ENCODE data around the gene EVPL. TPM values are rescaled to one million over a fixed set of nuclear protein-coding genes. Genes with fewer than 3 reads are reported as not detected.

The EVPL gene
- total and polyA plus RNA-seq, 2 of the 13 experiments (the other 11 are each of a cell fraction or from before 2014, with no cell fraction given), result 2.1 to 8.2 TPM

DNA sequence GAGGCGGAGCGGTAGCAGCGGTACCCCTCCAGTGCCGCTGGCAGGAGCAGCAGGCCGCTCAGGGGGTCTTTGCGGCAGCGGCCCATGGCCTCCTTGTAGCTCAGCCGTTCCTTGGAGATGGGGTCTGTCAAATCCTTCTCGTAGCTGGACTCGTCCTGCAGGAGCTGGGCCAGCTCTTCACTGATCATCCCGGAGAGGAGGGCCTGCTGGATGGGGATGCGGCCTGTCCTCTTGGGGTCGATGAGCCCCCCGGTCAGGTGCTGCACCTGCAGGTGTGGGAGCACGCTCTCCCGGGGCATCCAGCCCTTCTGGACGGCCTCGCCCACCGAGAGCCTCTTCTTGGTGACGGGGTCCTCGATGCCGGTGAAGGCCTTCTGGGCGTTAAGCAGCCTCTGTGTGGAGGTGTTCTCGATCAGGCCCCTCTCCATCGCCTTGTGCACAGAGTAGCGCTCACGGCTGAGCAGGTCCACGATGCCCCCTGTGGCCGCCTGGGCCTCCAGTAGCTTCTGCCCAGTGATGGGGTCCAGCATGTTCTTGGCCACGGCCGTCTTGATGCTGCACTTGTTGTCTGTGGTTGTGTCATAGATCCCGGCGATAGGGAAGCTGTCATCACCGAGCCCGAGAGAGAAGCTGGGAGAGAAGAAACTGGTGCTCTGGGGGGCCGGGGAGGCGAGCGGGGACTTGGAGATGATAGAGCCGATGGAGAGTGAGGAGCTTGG is 19.8 kb downstream of the EVPL start:
- no peak for DNase-seq (ENCODE audit: low spot score)
- FAIRE-seq, result no peak
- ATAC-seq, result no peak
- peaks cover 37% of the 10 kb centered on the region for H3K4me1 ChIP-seq (ENCODE audit: insufficient read depth, low read length)
- H3K27ac ChIP-seq (ENCODE audit: extremely low read length, insufficient read depth, low read length), result no peak overlapping the region
- in situ Hi-C loops (cut with HindIII; ENCODE audit: extremely low pct_ligation_motif_present, low pct_unique_long_range_greater_than_20kb), result loop anchor here (5.0 kb wide), 2 partner anchors 50 to 100 kb away; no protein-coding TSS in a partner anchor
- H3K4me3 ChIP-seq (replicated peaks in 1 of 3; ENCODE audit: insufficient read depth in 1 of 3, low read depth in 2 of 3, low read length in 3 of 3), result no peak overlapping the region
- no TSS peak for BruUV-seq (replicated peaks)
- H3K9ac ChIP-seq (ENCODE audit: insufficient read depth, low read depth, low read length), result no peak overlapping the region
- H2AFZ ChIP-seq (ENCODE audit: low read length), result no peak overlapping the region
- CTCF ChIA-PET (ENCODE audit: low intra/inter-chr PET ratio, low total read pairs), result no interaction called here
- H3K79me2 ChIP-seq (ENCODE audit: insufficient read depth, low read length), result no peaks in the 10 kb centered on the region
- intact Hi-C loops (cut with micrococcal nuclease; ENCODE audit: unreplicated experiment), result no loop called here
- 94% methylated on average over 32 of the region's 39 CpGs for WGBS (ENCODE audit: low lambda C conversion rate)
- no peaks in the 10 kb centered on the region for H4K20me1 ChIP-seq (ENCODE audit: insufficient read depth, low read length)
- POLR2A ChIA-PET, result interaction anchor here (0.5 to 1.4 kb wide), 2 partner anchors 25 to 64 kb away, joined by 4 read pairs; no protein-coding TSS in a partner anchor
- H3K27me3 ChIP-seq (ENCODE audit: control insufficient read depth in 1 of 2, insufficient read depth in 2 of 2, low read length in 2 of 2), result no peaks in the 10 kb centered on the region
- peaks cover 0 to 6% of the 10 kb centered on the region in 2 experiments; a peak in 2 of 5 replicates for H3K36me3 ChIP-seq (replicated peaks in 1 of 2; ENCODE audit: control insufficient read depth in 1 of 2, insufficient read depth in 2 of 2, low read length in 2 of 2)
- H3K4me2 ChIP-seq (ENCODE audit: low read depth, low read length), result no peak overlapping the region
- no peaks in the 10 kb centered on the region for H3K9me3 ChIP-seq (ENCODE audit: low read length)
- TF ChIP-seq ZNF569 (CRISPR knock-in tag; IDR thresholded peaks at IDR 0.05; ENCODE audit: borderline replicate concordance) (no peak), AGO2 (optimal IDR thresholded peaks at IDR 0.05; ENCODE audit: low read depth, low read length) (peak; percentile 39), ZNF205 (CRISPR knock-in tag; IDR thresholded peaks at IDR 0.05) (no peak), SRY (CRISPR knock-in tag; IDR thresholded peaks at IDR 0.05) (no peak), FOXA1 (IDR thresholded peaks at IDR 0.05) (no peak), FOXA1 (CRISPR knock-in tag; IDR thresholded peaks at IDR 0.05) (no peak), RERE (CRISPR knock-in tag; IDR thresholded peaks at IDR 0.05; ENCODE audit: low read depth) (no peak), SP5 (CRISPR knock-in tag; IDR thresholded peaks at IDR 0.05; ENCODE audit: borderline replicate concordance, low read depth) (no peak), ZNF556 (CRISPR knock-in tag; IDR thresholded peaks at IDR 0.05; ENCODE audit: borderline replicate concordance) (no peak), CAMTA2 (CRISPR knock-in tag; IDR thresholded peaks at IDR 0.05; ENCODE audit: borderline replicate concordance) (no peak), JUNB (CRISPR knock-in tag; IDR thresholded peaks at IDR 0.05; ENCODE audit: borderline replicate concordance) (no peak), SIX1 (CRISPR knock-in tag; IDR thresholded peaks at IDR 0.05; ENCODE audit: borderline replicate concordance) (no peak)
- TF ChIP-seq, protein P1, sequence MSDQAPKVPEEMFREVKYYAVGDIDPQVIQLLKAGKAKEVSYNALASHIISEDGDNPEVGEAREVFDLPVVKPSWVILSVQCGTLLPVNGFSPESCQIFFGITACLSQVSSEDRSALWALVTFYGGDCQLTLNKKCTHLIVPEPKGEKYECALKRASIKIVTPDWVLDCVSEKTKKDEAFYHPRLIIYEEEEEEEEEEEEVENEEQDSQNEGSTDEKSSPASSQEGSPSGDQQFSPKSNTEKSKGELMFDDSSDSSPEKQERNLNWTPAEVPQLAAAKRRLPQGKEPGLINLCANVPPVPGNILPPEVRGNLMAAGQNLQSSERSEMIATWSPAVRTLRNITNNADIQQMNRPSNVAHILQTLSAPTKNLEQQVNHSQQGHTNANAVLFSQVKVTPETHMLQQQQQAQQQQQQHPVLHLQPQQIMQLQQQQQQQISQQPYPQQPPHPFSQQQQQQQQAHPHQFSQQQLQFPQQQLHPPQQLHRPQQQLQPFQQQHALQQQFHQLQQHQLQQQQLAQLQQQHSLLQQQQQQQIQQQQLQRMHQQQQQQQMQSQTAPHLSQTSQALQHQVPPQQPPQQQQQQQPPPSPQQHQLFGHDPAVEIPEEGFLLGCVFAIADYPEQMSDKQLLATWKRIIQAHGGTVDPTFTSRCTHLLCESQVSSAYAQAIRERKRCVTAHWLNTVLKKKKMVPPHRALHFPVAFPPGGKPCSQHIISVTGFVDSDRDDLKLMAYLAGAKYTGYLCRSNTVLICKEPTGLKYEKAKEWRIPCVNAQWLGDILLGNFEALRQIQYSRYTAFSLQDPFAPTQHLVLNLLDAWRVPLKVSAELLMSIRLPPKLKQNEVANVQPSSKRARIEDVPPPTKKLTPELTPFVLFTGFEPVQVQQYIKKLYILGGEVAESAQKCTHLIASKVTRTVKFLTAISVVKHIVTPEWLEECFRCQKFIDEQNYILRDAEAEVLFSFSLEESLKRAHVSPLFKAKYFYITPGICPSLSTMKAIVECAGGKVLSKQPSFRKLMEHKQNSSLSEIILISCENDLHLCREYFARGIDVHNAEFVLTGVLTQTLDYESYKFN (CRISPR knock-in tag; conservative IDR thresholded peaks at IDR 0.05), result no peak
- TF ChIP-seq, protein P2, sequence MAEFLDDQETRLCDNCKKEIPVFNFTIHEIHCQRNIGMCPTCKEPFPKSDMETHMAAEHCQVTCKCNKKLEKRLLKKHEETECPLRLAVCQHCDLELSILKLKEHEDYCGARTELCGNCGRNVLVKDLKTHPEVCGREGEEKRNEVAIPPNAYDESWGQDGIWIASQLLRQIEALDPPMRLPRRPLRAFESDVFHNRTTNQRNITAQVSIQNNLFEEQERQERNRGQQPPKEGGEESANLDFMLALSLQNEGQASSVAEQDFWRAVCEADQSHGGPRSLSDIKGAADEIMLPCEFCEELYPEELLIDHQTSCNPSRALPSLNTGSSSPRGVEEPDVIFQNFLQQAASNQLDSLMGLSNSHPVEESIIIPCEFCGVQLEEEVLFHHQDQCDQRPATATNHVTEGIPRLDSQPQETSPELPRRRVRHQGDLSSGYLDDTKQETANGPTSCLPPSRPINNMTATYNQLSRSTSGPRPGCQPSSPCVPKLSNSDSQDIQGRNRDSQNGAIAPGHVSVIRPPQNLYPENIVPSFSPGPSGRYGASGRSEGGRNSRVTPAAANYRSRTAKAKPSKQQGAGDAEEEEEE (CRISPR knock-in tag; IDR thresholded peaks at IDR 0.05; ENCODE audit: borderline replicate concordance), result no peak

Data from HepG2 (cell line).